Heart right ventricle (tissue), 16 donors: ENCODE results near the gene HOXB13. TPM values are rescaled to one million over a fixed set of nuclear protein-coding genes. Genes with fewer than 3 reads are reported as not detected.
A peak's percentile ranks its signal among the peaks of the same experiment; 100 is the strongest.

Experiments used
- ATAC-seq, 8 donors: fragments of 200-7000 bp; cut with Tn5 transposase; one replicate each; pipeline ENCODE4 v1.9.1; 2020; ENCODE audit warnings: mild to moderate bottlenecking in 8 of 8, moderate library complexity in 8 of 8, moderate number of reproducible peaks in 1 of 8
- DNase-seq, 2 donors: peaks; one replicate each; pipeline ENCODE4 v3.0.0-alpha.2; 2020
- H3K27ac ChIP-seq, 10 donors: fragments of 200-600 bp; sonication (generic) in 2 of 10; one replicate each; pipeline versions ENCODE4 v1.5.0 to v1.8.0; 2020 to 2022; ENCODE audit warnings: mild to moderate bottlenecking in 3 of 10
- H3K27me3 ChIP-seq, 7 donors: fragments of 200-600 bp; one replicate each; pipeline ENCODE4 v1.8.0; 2021 to 2022; ENCODE audit warnings: mild to moderate bottlenecking in 2 of 7
- H3K36me3 ChIP-seq, 9 donors: fragments of 200-600 bp; sonication (generic) in 1 of 9; one replicate each; pipeline versions ENCODE4 v1.5.0 to v1.8.0; 2020 to 2022; ENCODE audit warnings: mild to moderate bottlenecking in 2 of 9
- H3K4me1 ChIP-seq, 9 donors: fragments of 200-600 bp; sonication (generic) in 1 of 9; one replicate each; pipeline versions ENCODE4 v1.5.0 to v1.8.0; 2020 to 2022; ENCODE audit warnings: mild to moderate bottlenecking in 4 of 9
- H3K4me3 ChIP-seq, 10 donors: fragments of 200-600 bp; sonication (generic) in 2 of 10; one replicate each; pipeline versions ENCODE4 v1.5.0 to v1.8.0; 2020 to 2022; ENCODE audit warnings: mild to moderate bottlenecking in 7 of 10, moderate library complexity in 2 of 10
- H3K9me3 ChIP-seq, 11 donors: fragments of 200-600 bp in 10 of 11; sonication (generic) in 2 of 11; one replicate each; pipeline versions ENCODE4 v1.5.0 to v1.8.0; 2013 to 2022; ENCODE audit warnings: mild to moderate bottlenecking in 2 of 11, control low read depth in 1 of 11, moderate library complexity in 1 of 11
- WGBS, 2 donors: extraction: QIAGEN DNeasy Blood & Tissue Kit; methylation state at CpG; one replicate each; pipeline ENCODE4 v1.1.7; 2013; ENCODE audit warnings: inconsistent platforms in 1 of 2; 5-methylcytosine and 5-hydroxymethylcytosine counted together
- intact Hi-C, 10 donors: fragments of 100-400 bp; cut with DNase I; formaldehyde crosslinking; loops; one replicate each; pipeline versions ENCODE4 v1.11.1 to v1.14.2; 2022
- polyA plus RNA-seq, 2 donors: library from polyadenylated mRNA; stranded (reverse); fragments of 200-250 nt; gene quantifications; one replicate each; pipeline ENCODE4 v1.2.3, GENCODE V29; 2013
- total RNA-seq, 10 donors: library from RNA; stranded (reverse); fragmentation: NEBNext Ultra II Directional in 3 of 10; extraction: Animal tissue kit (Norgen Biotek cat#: 25700) in 3 of 10; gene quantifications; one replicate each; pipeline versions ENCODE4 v1.2.1 to v1.2.4, GENCODE V29; 2021 to 2023
- TF ChIP-seq, protein P1 (sequence below), 9 donors: fragments of 200-600 bp; sonication (generic) in 2 of 9; IDR thresholded peaks; one replicate each; pipeline versions ENCODE4 v1.5.0 to v1.8.0; 2021 to 2022; ENCODE audit warnings: antibody characterized with exemption in 9 of 9, mild to moderate bottlenecking in 5 of 9, moderate library complexity in 1 of 9
- donor health status: Arrhythmogenic right ventricular cardiomyopathy.
- donor health status: ischemic (EF 13 %, LVEDD 7.1; RV severe dilation, severe dysfunction).
- donor health status: healthy with polysubstance abuse.
- donor health status: DM: no; HTN: yes; CAD: no.
- donor health status: DM: no; HTN: no; CAD: no.
- donor health status: ischemic (EF 25% LVEDD 6.9; RV normal size, moderate dysfunction).
- donor health status: ischemic (EF 25% LVEDD 5.7; RV mildly dilated, moderate dysfunction).
- donor health status: healthy.
- donor health status: DM: yes; HTN: yes; CAD: no.
- donor health status: Ischemic cardiomyopathy.
- donor health status: ischemic (EF 35%, LVEDD 5.7; RV mildly dilated, moderate dysfunction).
- donor health status: nonischemic (EF 11% LVEDD 7.7; RV severe dilation, severe dysfunction).
- donor health status: DM: yes; HTN: yes; CAD: no.
- donor health status: PGD.
- donor health status: ischemic (EF 29% LVEDD 5.4; RV normal size, mild dysfunction).
- donor health status: nonischemic (EF 23%, LVEDD 6.1; RV moderate dilation, normal function).

HOXB13 gene
- total and polyA plus RNA-seq, 12 donors = not detected

DNA sequence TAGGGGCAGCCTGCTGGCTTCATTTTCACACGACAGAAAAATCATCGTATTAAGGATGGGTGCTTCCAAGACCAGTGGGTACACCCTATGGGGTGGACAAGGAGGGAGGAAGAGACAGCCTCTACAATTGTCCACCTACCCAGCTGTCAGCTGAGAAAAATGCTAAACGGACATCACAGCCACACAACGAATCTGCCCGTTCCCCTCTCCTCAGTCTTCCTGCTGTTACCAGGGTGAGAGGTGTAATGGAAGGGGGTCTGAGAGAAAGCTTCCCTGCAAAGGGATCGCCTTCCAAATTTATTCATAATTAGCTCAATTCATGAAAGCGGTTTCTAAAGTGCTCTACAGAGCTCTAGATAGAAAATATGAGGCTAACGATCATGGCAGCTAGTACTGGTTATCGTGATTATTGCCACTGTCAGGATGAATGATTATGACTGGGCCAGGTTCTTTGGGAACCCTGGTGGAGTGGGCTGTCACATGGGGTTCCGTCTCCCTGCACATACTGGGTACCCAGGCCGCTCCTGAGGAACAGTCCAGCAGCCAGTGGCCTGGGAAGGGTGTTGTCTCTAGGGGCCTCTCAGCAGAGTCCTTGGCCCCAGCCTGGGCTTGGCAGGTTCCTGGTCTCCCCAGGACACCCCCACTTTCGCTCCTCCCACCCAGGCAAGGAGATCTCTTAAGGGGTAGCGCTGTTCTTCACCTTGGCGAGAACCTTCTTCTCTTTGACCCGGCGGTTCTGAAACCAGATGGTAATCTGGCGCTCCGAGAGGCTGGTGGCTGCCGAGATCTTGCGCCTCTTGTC lies 2.2 kb downstream of the HOXB13 start:
- TF ChIP-seq, protein P1, sequence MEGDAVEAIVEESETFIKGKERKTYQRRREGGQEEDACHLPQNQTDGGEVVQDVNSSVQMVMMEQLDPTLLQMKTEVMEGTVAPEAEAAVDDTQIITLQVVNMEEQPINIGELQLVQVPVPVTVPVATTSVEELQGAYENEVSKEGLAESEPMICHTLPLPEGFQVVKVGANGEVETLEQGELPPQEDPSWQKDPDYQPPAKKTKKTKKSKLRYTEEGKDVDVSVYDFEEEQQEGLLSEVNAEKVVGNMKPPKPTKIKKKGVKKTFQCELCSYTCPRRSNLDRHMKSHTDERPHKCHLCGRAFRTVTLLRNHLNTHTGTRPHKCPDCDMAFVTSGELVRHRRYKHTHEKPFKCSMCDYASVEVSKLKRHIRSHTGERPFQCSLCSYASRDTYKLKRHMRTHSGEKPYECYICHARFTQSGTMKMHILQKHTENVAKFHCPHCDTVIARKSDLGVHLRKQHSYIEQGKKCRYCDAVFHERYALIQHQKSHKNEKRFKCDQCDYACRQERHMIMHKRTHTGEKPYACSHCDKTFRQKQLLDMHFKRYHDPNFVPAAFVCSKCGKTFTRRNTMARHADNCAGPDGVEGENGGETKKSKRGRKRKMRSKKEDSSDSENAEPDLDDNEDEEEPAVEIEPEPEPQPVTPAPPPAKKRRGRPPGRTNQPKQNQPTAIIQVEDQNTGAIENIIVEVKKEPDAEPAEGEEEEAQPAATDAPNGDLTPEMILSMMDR (IDR thresholded peaks at IDR 0.05) = no peak
- Histone ChIP-seq H3K27ac (no peak overlapping the region), H3K4me1 (peaks cover 0 to 41% (median 26%) of the 10 kb centered on the region in 9 donors), H3K9me3 (no peaks in the 10 kb centered on the region), H3K36me3 (no peaks in the 10 kb centered on the region), H3K27me3 (peaks cover 52 to 100% (median 100%) of the 10 kb centered on the region in 7 donors), H3K4me3 (no peak overlapping the region)
- no peak for DNase-seq
- ATAC-seq = no peak
- WGBS, 2 donors = 13 to 15% methylated on average over 20 of the region's 20 CpGs
- intact Hi-C loops = loop anchor here (2.0 to 10.0 kb wide), 8 partner anchors 64 to 158 kb away; no protein-coding TSS in a partner anchor

DNA sequence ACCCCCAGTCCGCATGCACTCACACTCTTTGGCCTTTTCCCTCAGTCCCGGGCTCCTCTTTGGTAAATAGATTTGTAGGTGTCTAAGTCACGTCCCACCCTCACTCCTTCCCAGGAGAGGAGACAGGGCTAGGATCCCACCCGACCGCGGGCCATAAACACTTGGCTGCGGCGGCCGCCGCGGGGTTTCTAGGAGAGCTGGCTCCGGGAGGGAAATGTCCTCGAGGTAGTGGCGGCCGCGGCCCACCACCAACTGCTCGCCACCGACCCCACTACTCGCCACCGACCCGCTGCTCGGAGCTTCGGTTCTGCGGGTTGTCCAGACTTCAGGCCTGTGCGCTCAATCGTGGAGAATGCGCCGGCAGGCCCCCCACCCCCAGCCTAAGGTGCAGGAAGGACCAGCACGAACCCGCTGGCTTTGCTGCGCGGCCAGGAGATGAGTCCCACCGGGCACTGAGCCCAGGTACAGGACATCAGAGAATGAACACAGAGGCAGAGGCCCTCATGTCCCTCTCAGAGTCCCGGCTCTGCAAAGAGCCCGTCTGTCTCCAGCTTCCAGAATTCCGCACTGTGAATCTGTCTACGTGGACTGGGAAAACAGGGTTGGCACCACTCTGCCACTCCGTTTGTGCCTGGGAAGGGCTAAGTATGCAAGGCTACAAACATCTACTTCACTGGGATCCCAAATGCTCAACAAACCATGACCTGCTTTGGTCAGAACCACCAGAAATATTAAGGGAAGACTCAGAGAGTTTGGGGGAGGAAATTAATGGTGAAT lies 3.1 kb downstream of the HOXB13 start:
- WGBS, 2 donors = 5 to 6% methylated on average over 38 of the region's 38 CpGs
- TF ChIP-seq, protein P1 (IDR thresholded peaks at IDR 0.05) = no peak
- ATAC-seq (no peak), DNase-seq (no peak)
- peaks cover 53 to 100% (median 100%) of the 10 kb centered on the region in 7 donors for H3K27me3 ChIP-seq
- peaks cover 0 to 41% (median 26%) of the 10 kb centered on the region in 9 donors for H3K4me1 ChIP-seq
- intact Hi-C loops = loop anchor here (2.0 to 10.0 kb wide), 8 partner anchors 65 to 159 kb away; no protein-coding TSS in a partner anchor
- no peak overlapping the region for H3K27ac ChIP-seq
- no peaks in the 10 kb centered on the region for H3K36me3 ChIP-seq
- H3K9me3 ChIP-seq = no peaks in the 10 kb centered on the region
- no peak overlapping the region for H3K4me3 ChIP-seq

DNA sequence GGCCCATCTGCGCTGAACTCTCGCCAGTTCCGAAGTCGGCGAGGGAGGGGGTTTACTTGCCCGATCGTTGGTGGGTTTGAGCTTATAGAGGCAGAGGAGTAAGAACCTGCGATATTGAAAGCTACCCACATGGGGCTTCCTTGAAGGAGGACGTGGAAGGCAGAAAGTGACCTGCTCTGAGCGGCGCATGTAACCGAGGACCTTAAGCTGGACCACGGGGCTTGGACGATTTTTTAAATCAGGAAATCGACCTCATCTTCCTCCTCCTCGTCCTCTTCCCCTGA lies 3.6 kb downstream of the HOXB13 start:
- ATAC-seq (peak in 1 of 8 donors; percentile 22), DNase-seq (no peak)
- Histone ChIP-seq H3K36me3 (no peaks in the 10 kb centered on the region), H3K27ac (no peak overlapping the region), H3K4me1 (peaks cover 0 to 41% (median 26%) of the 10 kb centered on the region in 9 donors), H3K9me3 (no peaks in the 10 kb centered on the region), H3K4me3 (peak overlapping the region in 2 of 10 donors; percentile 12 to 22), H3K27me3 (peaks cover 58 to 100% (median 100%) of the 10 kb centered on the region in 7 donors)
- WGBS, 2 donors = 3% methylated on average over 16 of the region's 16 CpGs
- intact Hi-C loops = loop anchor here in 8 of 10 donors (2.0 to 10.0 kb wide), 7 partner anchors 66 to 160 kb away; no protein-coding TSS in a partner anchor
- TF ChIP-seq, protein P1 (IDR thresholded peaks at IDR 0.05) = no peak

DNA sequence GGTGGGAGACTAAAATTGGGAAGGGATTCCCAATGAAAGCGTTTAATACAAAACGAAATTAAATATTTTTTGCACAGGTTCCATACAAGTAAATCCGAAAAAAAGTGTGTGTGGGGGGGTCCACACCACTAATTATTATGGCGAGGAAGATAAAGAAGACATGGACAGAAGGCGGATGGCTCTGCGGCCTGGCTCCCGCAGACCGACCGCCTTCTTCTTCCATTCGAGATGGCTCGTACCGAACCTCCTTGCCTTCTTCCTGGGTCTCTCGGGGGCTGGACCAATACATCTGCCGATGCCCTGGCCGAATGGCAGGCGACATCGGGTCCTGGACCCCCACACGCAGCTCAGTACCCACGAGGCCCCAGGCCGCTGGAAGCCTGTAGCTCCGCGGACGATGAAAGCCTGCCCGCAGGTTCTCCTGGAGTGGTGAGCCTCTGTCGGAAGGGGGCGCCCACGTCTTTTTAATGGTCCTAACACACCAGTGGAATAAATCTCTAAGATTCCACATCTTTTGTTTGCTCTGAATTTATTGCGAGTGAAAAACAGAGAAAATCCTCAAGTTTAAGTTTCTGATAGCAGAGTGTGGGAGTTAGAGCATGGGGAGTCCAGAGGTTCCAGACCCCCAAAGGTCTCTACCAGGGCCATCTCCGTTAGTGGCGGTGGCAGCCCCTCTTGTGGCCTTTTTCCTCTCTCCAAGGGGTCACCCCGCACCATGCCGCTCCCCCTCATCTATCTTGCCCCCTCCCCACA lies 4.1 kb downstream of the HOXB13 start:
- H3K27me3 ChIP-seq = peaks cover 63 to 100% (median 100%) of the 10 kb centered on the region in 7 donors
- H3K4me1 ChIP-seq = peaks cover 0 to 45% (median 31%) of the 10 kb centered on the region in 9 donors
- intact Hi-C loops = loop anchor here in 9 of 10 donors (1.0 to 10.0 kb wide), 8 partner anchors 66 to 160 kb away; no protein-coding TSS in a partner anchor
- no peak overlapping the region for H3K27ac ChIP-seq
- TF ChIP-seq, protein P1 (IDR thresholded peaks at IDR 0.05) = peak; percentile 53 to 83 (median 73)
- no peaks in the 10 kb centered on the region for H3K9me3 ChIP-seq
- ATAC-seq (peak; percentile 74 to 93 (median 88)), DNase-seq (peak; percentile 85 to 87)
- peak overlapping the region in 2 of 10 donors; percentile 12 to 22 for H3K4me3 ChIP-seq
- no peaks in the 10 kb centered on the region for H3K36me3 ChIP-seq
- WGBS, 2 donors = 6 to 7% methylated on average over 32 of the region's 32 CpGs
